A673 (cell line): ENCODE results near the gene AKAP3. TPM values are rescaled to one million over a fixed set of nuclear protein-coding genes. Genes with fewer than 3 reads are reported as not detected.

Source experiments
- BruUV-seq: library from RNA; stranded (reverse); fragments of 400-500 nt; replicated peaks from 2 replicates; lab custom pipeline; 2021; lab: Mats Ljungman, UMichigan
- CTCF ChIA-PET: fragments of 300-600 bp; sonication (Branson Sonifier 250); formaldehyde crosslinking; loops from one replicate; lab custom pipeline; 2022; ENCODE audit warnings: antibody characterized with exemption; lab: Charles Lee
- POLR2A ChIA-PET: fragments of 300-600 bp; sonication (Branson Sonifier 250); formaldehyde crosslinking; loops from one replicate; lab custom pipeline; 2022; ENCODE audit warnings: antibody characterized with exemption; ENCODE audit not compliant: low non-redundant PET; lab: Charles Lee
- DNase-seq: peaks from one replicate; pipeline ENCODE4 v3.0.0-alpha.2; 2015; ENCODE audit warnings: low spot score
- H3K27ac ChIP-seq: fragments of 200-600 bp; sonication (generic); 2 replicates; pipeline ENCODE4 v1.5.1; 2016; ENCODE audit warnings: mixed run types, low read depth, mild to moderate bottlenecking, mixed read lengths, antibody characterized with exemption, low read length; ENCODE audit not compliant: poor library complexity, severe bottlenecking
- H3K27me3 ChIP-seq: fragments of 200-600 bp; sonication (generic); replicated peaks from 2 replicates; pipeline ENCODE4 v1.6.1; 2017; ENCODE audit warnings: mixed run types, low read depth, mild to moderate bottlenecking, mixed read lengths, antibody characterized with exemption, low read length; ENCODE audit not compliant: insufficient read depth, poor library complexity
- H3K36me3 ChIP-seq: fragments of 200-600 bp; sonication (generic); 2 replicates; pipeline ENCODE4 v1.6.1; 2016; ENCODE audit warnings: mixed run types, mild to moderate bottlenecking, mixed read lengths, antibody characterized with exemption, low read length; ENCODE audit not compliant: insufficient read depth, poor library complexity, severe bottlenecking
- H3K4me1 ChIP-seq: fragments of 200-600 bp; sonication (generic); 2 replicates; pipeline ENCODE4 v1.6.1; 2017; ENCODE audit warnings: mixed run types, mild to moderate bottlenecking, mixed read lengths, antibody characterized with exemption, low read length; ENCODE audit not compliant: insufficient read depth, poor library complexity, severe bottlenecking
- H3K4me3 ChIP-seq: fragments of 200-600 bp; sonication (generic); 2 replicates; pipeline ENCODE4 v1.5.1; 2016; ENCODE audit warnings: low read depth, mixed run types, mild to moderate bottlenecking, mixed read lengths, low read length; ENCODE audit not compliant: poor library complexity, severe bottlenecking
- H3K9me3 ChIP-seq: fragments of 200-600 bp; sonication (generic); 2 replicates; pipeline ENCODE4 v1.6.1; 2016; ENCODE audit warnings: mixed run types, low read depth, mild to moderate bottlenecking, mixed read lengths, antibody characterized with exemption, low read length; ENCODE audit not compliant: poor library complexity, severe bottlenecking
- CTCF ChIP-seq: fragments of 300-800, 200-600 bp; sonication (generic); conservative IDR thresholded peaks from 2 replicates; pipeline ENCODE4 v1.5.1; 2017; ENCODE audit warnings: low read depth, mild to moderate bottlenecking, antibody characterized with exemption, low read length, moderate library complexity, mixed read lengths
- EZH2 ChIP-seq: fragments of 200-600 bp; sonication (generic); IDR thresholded peaks from 2 replicates; pipeline ENCODE4 v1.6.1; 2017; ENCODE audit warnings: borderline replicate concordance, low read depth, mild to moderate bottlenecking, mixed read lengths, antibody characterized with exemption, low read length; ENCODE audit not compliant: poor library complexity, severe bottlenecking
- intact Hi-C: fragments of 100-400 bp; cut with micrococcal nuclease; formaldehyde crosslinking; loops from one replicate; pipeline ENCODE4 v1.10.0; 2022; ENCODE audit not compliant: unreplicated experiment
- total RNA-seq: library from RNA; stranded (reverse); gene quantifications from 2 replicates; pipeline ENCODE4 v1.2.3, GENCODE V29; 2021

The AKAP3 gene
- total RNA-seq, 1 experiment from 2014 or later = 1.7 TPM

GRCh38 chr12:4595881-4596280 lies 53.0 kb downstream of the AKAP3 start:
- DNase-seq = no peak
- intact Hi-C loops = no loop called here
- TF ChIP-seq CTCF (no peak), EZH2 (no peak)
- ChIA-PET POLR2A (no interaction called here), CTCF (no interaction called here)
- no TSS peak for BruUV-seq
- no peaks in the 10 kb centered on the region for H3K9me3 ChIP-seq
- H3K27ac ChIP-seq = no peak overlapping the region
- H3K4me1 ChIP-seq = no peaks in the 10 kb centered on the region
- H3K4me3 ChIP-seq = no peak overlapping the region
- H3K36me3 ChIP-seq = no peaks in the 10 kb centered on the region
- peaks cover 48% of the 10 kb centered on the region for H3K27me3 ChIP-seq

GRCh38 chr12:4591180-4591687 lies 57.6 kb downstream of the AKAP3 start:
- Histone ChIP-seq H3K27ac (no peak overlapping the region), H3K9me3 (no peaks in the 10 kb centered on the region), H3K4me1 (no peaks in the 10 kb centered on the region), H3K4me3 (no peak overlapping the region), H3K27me3 (peaks cover 47% of the 10 kb centered on the region), H3K36me3 (no peaks in the 10 kb centered on the region)
- ChIA-PET POLR2A (no interaction called here), CTCF (no interaction called here)
- no TSS peak for BruUV-seq
- intact Hi-C loops = no loop called here
- no peak for DNase-seq
- TF ChIP-seq CTCF (no peak), EZH2 (no peak)

GRCh38 chr12:4589941-4590340 lies 58.9 kb downstream of the AKAP3 start:
- BruUV-seq = no TSS peak
- Histone ChIP-seq H3K4me1 (no peaks in the 10 kb centered on the region), H3K36me3 (no peaks in the 10 kb centered on the region), H3K27ac (no peak overlapping the region), H3K9me3 (no peaks in the 10 kb centered on the region), H3K4me3 (no peak overlapping the region), H3K27me3 (peaks cover 39% of the 10 kb centered on the region)
- intact Hi-C loops = loop anchor here (10.0 kb wide), 1 partner anchor 165 kb away; no protein-coding TSS in a partner anchor
- ChIA-PET POLR2A (no interaction called here), CTCF (no interaction called here)
- TF ChIP-seq CTCF = no peak
- TF ChIP-seq EZH2 = no peak
- no peak for DNase-seq
